H1 (cell line): ENCODE data around the gene KLK8. TPM values are rescaled to one million over a fixed set of nuclear protein-coding genes. Genes with fewer than 3 reads are reported as not detected.

ENCODE experiments used
- CTCF ChIA-PET: fragments of 300-600 bp; sonication (Branson Sonifier 250); formaldehyde crosslinking; loops from one replicate; lab custom pipeline; 2021; ENCODE audit not compliant: partially characterized antibody; lab: Charles Lee
- POLR2A ChIA-PET: fragments of 300-600 bp; sonication (Branson Sonifier 250); formaldehyde crosslinking; loops from one replicate; lab custom pipeline; 2021; ENCODE audit warnings: inconsistent platforms; ENCODE audit not compliant: partially characterized antibody; lab: Charles Lee
- DNase-seq, 2 experiments: peaks; one replicate each; pipeline versions ENCODE4 v3.0.0 to v3.0.0-alpha.2; 2010 to 2022; ENCODE audit warnings: low spot score in 2 of 2, low read depth in 1 of 2, mixed read lengths in 1 of 2
- FAIRE-seq: peaks from 2 replicates; lab custom pipeline; 2011; peaks lifted over from hg19 to GRCh38; lab: Jason Lieb, UNC
- H2AFZ ChIP-seq: 2 replicates; pipeline ENCODE4 v1.8.1; 2012; ENCODE audit warnings: low read length, inconsistent platforms
- H2AK5ac ChIP-seq: 2 replicates; pipeline ENCODE4 v1.6.1; 2013; ENCODE audit warnings: low read depth, low read length
- H2BK120ac ChIP-seq: replicated peaks from 2 replicates; pipeline ENCODE3; 2013; ENCODE audit warnings: low read depth, low read length, inconsistent platforms
- H2BK12ac ChIP-seq: 2 replicates; pipeline ENCODE4 v1.6.1; 2013; ENCODE audit warnings: low read depth, low read length
- H2BK15ac ChIP-seq: 2 replicates; pipeline ENCODE4 v1.6.1; 2013; ENCODE audit warnings: low read length
- H2BK20ac ChIP-seq: 2 replicates; pipeline ENCODE4 v1.6.1; 2013; ENCODE audit warnings: low read length
- H2BK5ac ChIP-seq: 2 replicates; pipeline ENCODE4 v1.6.1; 2013; ENCODE audit warnings: low read depth, low read length
- H3K14ac ChIP-seq: 2 replicates; pipeline ENCODE4 v1.6.1; 2013; ENCODE audit warnings: inconsistent platforms; ENCODE audit not compliant: insufficient read length
- H3K18ac ChIP-seq: 2 replicates; pipeline ENCODE4 v1.6.1; 2013; ENCODE audit warnings: low read length; ENCODE audit errors: extremely low read depth
- H3K23ac ChIP-seq: 2 replicates; pipeline ENCODE4 v1.6.1; 2013; ENCODE audit warnings: inconsistent platforms; ENCODE audit not compliant: insufficient read length
- H3K23me2 ChIP-seq: 2 replicates; pipeline ENCODE4 v1.6.1; 2013; ENCODE audit warnings: low read depth, low read length
- H3K27ac ChIP-seq: 2 replicates; pipeline ENCODE4 v1.6.1; 2011; ENCODE audit warnings: low read depth, low read length, inconsistent platforms
- H3K27me3 ChIP-seq, 4 experiments: replicated peaks in 1 of 4; 1 replicate in 1 of 4; 2 replicates in 3 of 4; pipeline versions ENCODE4 v1.6.1 to v1.8.1; 2011 to 2013; ENCODE audit warnings: low read length in 3 of 4, mild to moderate bottlenecking in 3 of 4, inconsistent platforms in 2 of 4, mixed read lengths in 2 of 4, moderate library complexity in 1 of 4; ENCODE audit not compliant: control insufficient read depth in 3 of 4, insufficient read depth in 3 of 4; ENCODE audit errors: extremely low read depth in 1 of 4
- H3K36me3 ChIP-seq, 4 experiments: 2 replicates each; pipeline versions ENCODE4 v1.6.1 to v1.8.1; 2011 to 2013; ENCODE audit warnings: mild to moderate bottlenecking in 4 of 4, low read length in 3 of 4, moderate library complexity in 2 of 4, control low read depth in 1 of 4, inconsistent platforms in 1 of 4; ENCODE audit not compliant: insufficient read depth in 4 of 4, control insufficient read depth in 2 of 4
- H3K4ac ChIP-seq: replicated peaks from 2 replicates; pipeline ENCODE3; 2013; ENCODE audit warnings: low read length, low read depth, mixed read lengths, inconsistent platforms; ENCODE audit not compliant: insufficient read length
- H3K4me1 ChIP-seq, 4 experiments: replicated peaks in 1 of 4; 1 replicate in 1 of 4; 2 replicates in 3 of 4; pipeline versions ENCODE4 v1.6.1 to v1.8.1; 2011 to 2013; ENCODE audit warnings: low read length in 3 of 4, inconsistent platforms in 2 of 4, mixed read lengths in 1 of 4; ENCODE audit not compliant: insufficient read depth in 4 of 4, control insufficient read depth in 3 of 4
- H3K4me2 ChIP-seq, 2 experiments: 2 replicates each; pipeline versions ENCODE4 v1.6.1 to v1.8.1; 2011 to 2013; ENCODE audit warnings: low read depth in 2 of 2, low read length in 2 of 2, control low read depth in 1 of 2, inconsistent platforms in 1 of 2, mild to moderate bottlenecking in 1 of 2; ENCODE audit not compliant: insufficient read depth in 1 of 2
- H3K4me3 ChIP-seq, 4 experiments: fragments of 200-600, 300-600 bp in 1 of 4; sonication (generic), shearing (Covaris generic), sonication (Bioruptor Twin) in 1 of 4; 2 replicates each; pipeline versions ENCODE4 v1.5.1 to v1.8.1; 2011 to 2016; ENCODE audit warnings: low read length in 4 of 4, low read depth in 3 of 4, control low read depth in 2 of 4, inconsistent platforms in 2 of 4, mild to moderate bottlenecking in 2 of 4, mixed read lengths in 1 of 4, moderate library complexity in 1 of 4; ENCODE audit not compliant: insufficient read depth in 2 of 4; ENCODE audit errors: extremely low read depth in 1 of 4
- H3K56ac ChIP-seq: replicated peaks from 2 replicates; pipeline ENCODE3; 2013; ENCODE audit warnings: low read depth, mild to moderate bottlenecking, mixed read lengths, low read length, inconsistent platforms; ENCODE audit not compliant: insufficient read length
- H3K79me1 ChIP-seq: 2 replicates; pipeline ENCODE4 v1.6.1; 2013; ENCODE audit warnings: low read depth, low read length, control low read depth
- H3K79me2 ChIP-seq, 2 experiments: 2 replicates each; pipeline versions ENCODE4 v1.6.1 to v1.8.1; 2012 to 2013; ENCODE audit warnings: low read length in 2 of 2, mild to moderate bottlenecking in 2 of 2, inconsistent platforms in 1 of 2; ENCODE audit not compliant: insufficient read depth in 2 of 2, control insufficient read depth in 1 of 2
- H3K9ac ChIP-seq, 4 experiments: replicated peaks in 1 of 4; 1 replicate in 1 of 4; 2 replicates in 3 of 4; pipeline versions ENCODE4 v1.6.1 to v1.8.1; 2011 to 2013; ENCODE audit warnings: low read depth in 3 of 4, low read length in 3 of 4, control low read depth in 2 of 4, mild to moderate bottlenecking in 2 of 4, moderate library complexity in 2 of 4, inconsistent platforms in 1 of 4; ENCODE audit errors: extremely low read depth in 1 of 4
- H3K9me3 ChIP-seq, 2 experiments: 2 replicates each; pipeline versions ENCODE4 v1.6.1 to v1.8.1; 2012 to 2013; ENCODE audit warnings: mild to moderate bottlenecking in 2 of 2, moderate library complexity in 2 of 2, control low read depth in 1 of 2, inconsistent platforms in 1 of 2, low read depth in 1 of 2, low read length in 1 of 2, mixed read lengths in 1 of 2; ENCODE audit not compliant: insufficient read depth in 2 of 2
- H4K20me1 ChIP-seq, 2 experiments: replicated peaks in 1 of 2; 2 replicates each; pipeline versions ENCODE3 to v1.8.1; 2011 to 2013; ENCODE audit warnings: inconsistent platforms in 2 of 2, low read length in 2 of 2, mild to moderate bottlenecking in 1 of 2; ENCODE audit not compliant: insufficient read depth in 2 of 2, control insufficient read depth in 1 of 2
- H4K5ac ChIP-seq: 2 replicates; pipeline ENCODE4 v1.6.1; 2013; ENCODE audit warnings: low read length, low read depth, mixed read lengths, inconsistent platforms; ENCODE audit not compliant: insufficient read length
- H4K8ac ChIP-seq: 2 replicates; pipeline ENCODE4 v1.8.0; 2013; ENCODE audit warnings: mild to moderate bottlenecking, moderate library complexity, low read length, inconsistent platforms; ENCODE audit not compliant: insufficient read depth; ENCODE audit errors: extremely low read depth
- H4K91ac ChIP-seq: replicated peaks from 2 replicates; pipeline ENCODE3; 2013; ENCODE audit warnings: low read length, mixed read lengths, inconsistent platforms; ENCODE audit not compliant: insufficient read length
- BACH1 ChIP-seq: IDR thresholded peaks from 2 replicates; pipeline ENCODE4 v1.6.1; 2012; ENCODE audit warnings: low read length, improper control_type of control experiment
- EZH2 ChIP-seq: fragments of 200-600 bp; sonication (generic); IDR thresholded peaks from 2 replicates; pipeline ENCODE4 v1.7.1; 2012; ENCODE audit warnings: low read depth, mild to moderate bottlenecking, moderate library complexity, low read length, inconsistent platforms; ENCODE audit not compliant: severe bottlenecking
- KDM4A ChIP-seq: IDR thresholded peaks from one replicate; pipeline ENCODE4 v1.7.1; 2012; ENCODE audit warnings: low read depth, mild to moderate bottlenecking, moderate library complexity, low read length, inconsistent platforms; ENCODE audit not compliant: severe bottlenecking
- POU5F1 ChIP-seq: IDR thresholded peaks from 2 replicates; pipeline ENCODE4 v1.6.1; 2011; ENCODE audit warnings: low read depth, mild to moderate bottlenecking, low read length, moderate library complexity
- RAD21 ChIP-seq, 2 experiments: IDR thresholded peaks in 1 of 2; conservative IDR thresholded peaks in 1 of 2; 2 replicates each; pipeline ENCODE4 v1.6.1; 2011; ENCODE audit warnings: low read depth in 2 of 2, low read length in 2 of 2, improper control_type of control experiment in 1 of 2, inconsistent platforms in 1 of 2, mild to moderate bottlenecking in 1 of 2, moderate library complexity in 1 of 2
- SP1 ChIP-seq: IDR thresholded peaks from 2 replicates; pipeline ENCODE4 v1.6.1; 2011; ENCODE audit warnings: low read depth, low read length
- SP2 ChIP-seq: IDR thresholded peaks from 2 replicates; pipeline ENCODE4 v1.6.1; 2012; ENCODE audit warnings: mild to moderate bottlenecking, low read length, inconsistent platforms
- TBP ChIP-seq: IDR thresholded peaks from 2 replicates; pipeline ENCODE4 v1.6.1; 2011; ENCODE audit warnings: low read depth, low read length, improper control_type of control experiment
- WGBS, 2 experiments: shearing (Covaris generic) in 1 of 2; methylation state at CpG; one replicate each; pipeline versions ENCODE4 v1.1.6 to v1.1.7; 2013 to 2015; ENCODE audit warnings: low lambda C conversion rate in 2 of 2, mixed read lengths in 2 of 2, inconsistent platforms in 1 of 2, low coverage in 1 of 2, missing lambda C conversion rate in 1 of 2; ENCODE audit not compliant: insufficient replicate concordance in 2 of 2, insufficient coverage in 1 of 2, insufficient read length in 1 of 2; ENCODE audit errors: extremely low coverage in 1 of 2, missing lambda C conversion rate in 1 of 2; 5-methylcytosine and 5-hydroxymethylcytosine counted together
- polyA plus RNA-seq, 7 experiments: library from polyadenylated mRNA; depleted of rRNA in 3 of 7; stranded (reverse) in 5 of 7; unstranded in 2 of 7; fragments of >200 nt in 5 of 7; fragments of 200-250 nt in 2 of 7; gene quantifications; 1 replicate in 5 of 7; 2 replicates in 1 of 7; 4 replicates in 1 of 7; pipeline versions ENCODE4 v1.2.1 to v1.2.3, GENCODE V29; 2011 to 2013; ENCODE audit warnings: missing spikeins in 2 of 7, mixed read lengths in 2 of 7
- total RNA-seq: library from RNA; stranded (reverse); fragmentation: NEBNext Ultra II Directional; extraction: Animal tissue kit (Norgen Biotek cat#: 25700); gene quantifications from 2 replicates; pipeline ENCODE4 v1.2.1, GENCODE V29; 2021
- TF ChIP-seq, protein P1 (sequence below), 3 experiments: IDR thresholded peaks; 1 replicate in 2 of 3; 2 replicates in 1 of 3; pipeline versions ENCODE4 v1.5.1 to v1.6.1; 2011; ENCODE audit warnings: low read length in 3 of 3, mild to moderate bottlenecking in 3 of 3, inconsistent platforms in 2 of 3, low read depth in 1 of 3, moderate library complexity in 1 of 3; ENCODE audit not compliant: insufficient read depth in 1 of 3; ENCODE audit errors: control extremely low read depth in 1 of 3

KLK8 gene
- total and polyA plus RNA-seq, 2 of the 8 experiments (the other 6 are each of a cell fraction or from before 2014, with no cell fraction given): 2.9 to 3.6 TPM

DNA sequence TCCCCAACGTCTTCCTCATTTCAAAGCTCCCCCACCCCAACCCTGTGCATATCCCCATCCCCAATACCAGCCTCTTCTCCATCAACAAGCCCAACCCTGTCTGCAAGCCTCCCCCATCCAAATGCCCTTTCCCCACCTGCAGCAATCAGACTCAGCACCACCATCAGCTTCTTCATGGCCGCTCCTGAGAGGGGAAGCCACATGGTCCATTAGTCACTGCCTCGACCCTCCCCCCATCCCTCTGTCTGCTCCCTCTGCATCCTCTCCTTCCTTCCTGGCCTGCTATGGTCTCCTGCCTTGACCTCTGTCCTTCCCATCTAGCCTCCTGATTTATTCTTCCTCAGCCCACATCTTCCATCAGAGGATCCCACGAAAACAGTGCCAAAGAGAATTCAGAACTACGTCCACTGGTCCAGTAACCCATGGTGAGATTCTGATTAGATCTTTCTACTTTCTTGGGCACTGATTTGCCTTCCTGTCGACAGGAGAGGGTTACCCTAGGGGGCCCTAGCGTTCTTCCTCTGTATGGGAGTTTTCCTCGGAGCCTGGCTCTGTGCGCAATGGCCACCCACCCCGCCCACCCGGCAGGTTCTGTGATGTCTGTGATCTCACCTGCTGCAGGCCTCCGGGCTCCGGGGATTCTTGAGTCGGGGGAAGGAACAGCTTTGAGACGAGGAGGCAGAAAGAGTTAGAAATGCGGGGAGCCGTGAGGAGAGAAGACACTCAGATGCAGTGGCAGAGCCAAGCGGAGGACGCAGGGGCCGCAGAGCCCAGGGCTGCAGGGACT, 33.3 kb downstream of the KLK8 start:
- DNase-seq (no peak), FAIRE-seq (no peak)
- Histone ChIP-seq H3K9me3 (no peaks in the 10 kb centered on the region; a peak in 1 of 4 replicates), H2BK12ac (no peak overlapping the region), H3K56ac (no peak overlapping the region), H3K79me2 (no peaks in the 10 kb centered on the region), H2BK5ac (no peak overlapping the region; the same call in 1 of the 2 replicates), H3K23ac (no peak overlapping the region), H3K27ac (no peak overlapping the region), H2BK120ac (no peak overlapping the region), H3K36me3 (no peaks in the 10 kb centered on the region), H3K4me2 (no peak overlapping the region), H4K91ac (no peak overlapping the region), H3K18ac (peak overlapping the region; percentile 71; the same call in 1 of the 2 replicates), H3K27me3 (no peaks in the 10 kb centered on the region; a peak in 1 of 7 replicates), H3K4me1 (peaks cover 0 to 16% (median 6%) of the 10 kb centered on the region in 4 experiments; a peak in 5 of 7 replicates), H4K8ac (no peak overlapping the region), H3K79me1 (no peaks in the 10 kb centered on the region), H3K23me2 (peaks cover 3% of the 10 kb centered on the region; the same call in 1 of the 2 replicates), H3K14ac (no peak overlapping the region), H2BK20ac (no peak overlapping the region), H2AK5ac (no peak overlapping the region), H2BK15ac (no peak overlapping the region), H3K9ac (no peak overlapping the region), H4K20me1 (no peaks in the 10 kb centered on the region), H3K4me3 (no peak overlapping the region), H3K4ac (no peak overlapping the region), H2AFZ (peak overlapping the region; percentile 94), H4K5ac (no peak overlapping the region)
- 85% methylated on average over 13 of the region's 20 CpGs; no CpG with 5 or more reads in 1 of the 2 experiments for WGBS, 2 experiments
- CTCF ChIA-PET: interaction anchor here (1.3 to 1.9 kb wide), 2 partner anchors 17 to 129 kb away, joined by 3 to 5 read pairs; no protein-coding TSS in a partner anchor
- POLR2A ChIA-PET: interaction anchor here (1.0 kb wide), 1 partner anchor 163 kb away, joined by 3 read pairs; no protein-coding TSS in a partner anchor
- TF ChIP-seq POU5F1 (no peak), RAD21 (IDR thresholded peaks at IDR 0.05 in 1 of 2, conservative IDR thresholded peaks at IDR 0.05 in 1 of 2; ENCODE audit: low read depth in 2 of 2, low read length in 2 of 2) (peak; percentile 29 to 31; a peak in 2 of 4 replicates), EZH2 (no peak), TBP (no peak), KDM4A (no peak), BACH1 (no peak), SP2 (no peak), SP1 (no peak)
- TF ChIP-seq, protein P1, sequence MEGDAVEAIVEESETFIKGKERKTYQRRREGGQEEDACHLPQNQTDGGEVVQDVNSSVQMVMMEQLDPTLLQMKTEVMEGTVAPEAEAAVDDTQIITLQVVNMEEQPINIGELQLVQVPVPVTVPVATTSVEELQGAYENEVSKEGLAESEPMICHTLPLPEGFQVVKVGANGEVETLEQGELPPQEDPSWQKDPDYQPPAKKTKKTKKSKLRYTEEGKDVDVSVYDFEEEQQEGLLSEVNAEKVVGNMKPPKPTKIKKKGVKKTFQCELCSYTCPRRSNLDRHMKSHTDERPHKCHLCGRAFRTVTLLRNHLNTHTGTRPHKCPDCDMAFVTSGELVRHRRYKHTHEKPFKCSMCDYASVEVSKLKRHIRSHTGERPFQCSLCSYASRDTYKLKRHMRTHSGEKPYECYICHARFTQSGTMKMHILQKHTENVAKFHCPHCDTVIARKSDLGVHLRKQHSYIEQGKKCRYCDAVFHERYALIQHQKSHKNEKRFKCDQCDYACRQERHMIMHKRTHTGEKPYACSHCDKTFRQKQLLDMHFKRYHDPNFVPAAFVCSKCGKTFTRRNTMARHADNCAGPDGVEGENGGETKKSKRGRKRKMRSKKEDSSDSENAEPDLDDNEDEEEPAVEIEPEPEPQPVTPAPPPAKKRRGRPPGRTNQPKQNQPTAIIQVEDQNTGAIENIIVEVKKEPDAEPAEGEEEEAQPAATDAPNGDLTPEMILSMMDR (IDR thresholded peaks at IDR 0.05; ENCODE audit: control extremely low read depth in 1 of 3, insufficient read depth in 1 of 3, low read depth in 1 of 3, low read length in 3 of 3): peak in 2 of 3 experiments; percentile 14 to 19; a peak in 1 of 4 replicates
